Neural crest cell (in vitro differentiated cells): ENCODE results near the gene SSX5. TPM values are rescaled to one million over a fixed set of nuclear protein-coding genes. Genes with fewer than 3 reads are reported as not detected.
"Not testable (repeated sequence)": the region's sequence is repeated elsewhere in the genome, so short reads cannot be mapped to it uniquely, and the experiment has no call there.

Source experiments
- DNase-seq: peaks from one replicate; pipeline ENCODE4 v3.0.0; 2021; ENCODE audit warnings: low read depth, mixed read lengths, low spot score
- H3K27ac Mint-ChIP-seq: one replicate; pipeline ENCODE4 v1.8.0; 2021; ENCODE audit warnings: mild to moderate bottlenecking, mixed read lengths; ENCODE audit not compliant: unreplicated experiment
- H3K27me3 Mint-ChIP-seq: 2 replicates; pipeline ENCODE4 v1.8.0; 2021; ENCODE audit warnings: low read depth, mild to moderate bottlenecking, mixed read lengths
- H3K36me3 Mint-ChIP-seq: 2 replicates; pipeline ENCODE4 v1.8.0; 2021; ENCODE audit warnings: low read depth, mild to moderate bottlenecking, mixed read lengths
- H3K4me1 Mint-ChIP-seq: 2 replicates; pipeline ENCODE4 v1.8.0; 2021; ENCODE audit warnings: mixed read lengths
- H3K4me3 Mint-ChIP-seq: one replicate; pipeline ENCODE4 v1.8.0; 2021; ENCODE audit warnings: mild to moderate bottlenecking, mixed read lengths
- H3K9me3 Mint-ChIP-seq: 2 replicates; pipeline ENCODE4 v1.8.0; 2021; ENCODE audit warnings: mixed read lengths
- CTCF ChIP-seq: fragments of 200-600 bp; sonication (generic); conservative IDR thresholded peaks from 2 replicates; pipeline ENCODE4 v1.5.0; 2021; ENCODE audit warnings: antibody characterized with exemption, mild to moderate bottlenecking
- total RNA-seq: library from RNA; stranded (reverse); gene quantifications from 2 replicates; pipeline ENCODE4 v1.2.1, GENCODE V29; 2021

Gene SSX5
- total RNA-seq, 1 donor from 2014 or later = not detected

- no peak overlapping the region for H3K27ac Mint-ChIP-seq
- no peak overlapping the region for H3K4me3 Mint-ChIP-seq
- H3K27me3 Mint-ChIP-seq = peaks cover 3% of the 10 kb centered on the region
- H3K4me1 Mint-ChIP-seq = no peaks in the 10 kb centered on the region
- DNase-seq = no peak
- H3K36me3 Mint-ChIP-seq = peaks cover 3% of the 10 kb centered on the region
- H3K9me3 Mint-ChIP-seq = peaks cover 7% of the 10 kb centered on the region
- TF ChIP-seq CTCF = no peak
These were observed 31.4 kb downstream of the SSX5 start for GRCh38 chrX:48165241-48165640.

GRCh38 chrX:48156014-48156413 lies 40.6 kb downstream of the SSX5 start:
- H3K36me3 Mint-ChIP-seq = peaks cover 4% of the 10 kb centered on the region
- no peak overlapping the region for H3K4me3 Mint-ChIP-seq
- H3K27me3 Mint-ChIP-seq = no peaks in the 10 kb centered on the region
- TF ChIP-seq CTCF = no peak
- H3K4me1 Mint-ChIP-seq = no peaks in the 10 kb centered on the region
- no peak overlapping the region for H3K27ac Mint-ChIP-seq
- no peak for DNase-seq
- peaks cover 5% of the 10 kb centered on the region for H3K9me3 Mint-ChIP-seq

GRCh38 chrX:48154796-48155195 lies 41.8 kb downstream of the SSX5 start:
- H3K27ac Mint-ChIP-seq = no peak overlapping the region
- H3K9me3 Mint-ChIP-seq = peaks cover 5% of the 10 kb centered on the region
- no peaks in the 10 kb centered on the region for H3K4me1 Mint-ChIP-seq
- no peaks in the 10 kb centered on the region for H3K27me3 Mint-ChIP-seq
- DNase-seq = no peak
- H3K4me3 Mint-ChIP-seq = no peak overlapping the region
- H3K36me3 Mint-ChIP-seq = peaks cover 4% of the 10 kb centered on the region
- no peak for TF ChIP-seq CTCF

GRCh38 chrX:48153769-48154168 lies 42.8 kb downstream of the SSX5 start:
- no peaks in the 10 kb centered on the region for H3K4me1 Mint-ChIP-seq

GRCh38 chrX:48142697-48143096 lies 53.9 kb downstream of the SSX5 start:
- not testable (repeated sequence) for H3K4me3 Mint-ChIP-seq, H3K9me3 Mint-ChIP-seq, H3K27ac Mint-ChIP-seq, H3K36me3 Mint-ChIP-seq, H3K4me1 Mint-ChIP-seq, H3K27me3 Mint-ChIP-seq, DNase-seq

More at GRCh38 chrX:48153769-48154168, 42.8 kb downstream of the SSX5 start:
- Mint-ChIP-seq H3K36me3 (peaks cover 4% of the 10 kb centered on the region), H3K27me3 (no peaks in the 10 kb centered on the region), H3K9me3 (peaks cover 5% of the 10 kb centered on the region), H3K4me3 (no peak overlapping the region), H3K27ac (no peak overlapping the region)
- DNase-seq = no peak
- TF ChIP-seq CTCF = no peak

- H3K4me1 Mint-ChIP-seq, H3K27ac Mint-ChIP-seq, DNase-seq, H3K27me3 Mint-ChIP-seq, H3K36me3 Mint-ChIP-seq, H3K9me3 Mint-ChIP-seq, H3K4me3 Mint-ChIP-seq: not testable (repeated sequence)
These were observed 54.6 kb downstream of the SSX5 start for GRCh38 chrX:48141810-48142508.

- H3K4me1 Mint-ChIP-seq, H3K27me3 Mint-ChIP-seq, H3K27ac Mint-ChIP-seq, H3K36me3 Mint-ChIP-seq, DNase-seq, H3K4me3 Mint-ChIP-seq, H3K9me3 Mint-ChIP-seq: not testable (repeated sequence)
These were observed 57.5 kb downstream of the SSX5 start for GRCh38 chrX:48139076-48139475.

Other genes starting within 250 kb of the SSX5 start
- 7.0 and 7.2 TPM in 2 replicates for gene ZNF182, start 192.8 kb downstream of the SSX5 start, total RNA-seq
- not detected in 2 replicates for gene SPACA5, start 189.8 kb downstream of the SSX5 start, total RNA-seq
- gene ZNF630, start 125.2 kb downstream of the SSX5 start, total RNA-seq = 1.7 and 2.1 TPM in 2 replicates
- not detected in 2 replicates for gene SPACA5B, start 66.2 kb downstream of the SSX5 start, total RNA-seq
- gene SSX1, start 58.6 kb upstream of the SSX5 start, total RNA-seq = not detected in 2 replicates
- gene SSX3, start 159.9 kb upstream of the SSX5 start, total RNA-seq = not detected in 2 replicates
- not detected in 2 replicates for gene SSX4, start 186.7 kb upstream of the SSX5 start, total RNA-seq
- not detected in 2 replicates for gene SSX4B, start 215.2 kb upstream of the SSX5 start, total RNA-seq